ENCODE measurements around the gene BCL7C. TPM values are rescaled to one million over a fixed set of nuclear protein-coding genes. Genes with fewer than 3 reads are reported as not detected.

The BCL7C gene
- total and polyA plus RNA-seq, 2 of the 13 experiments (the other 11 are each of a cell fraction or from before 2014, with no cell fraction given): 17.7 to 33.8 TPM

DNA sequence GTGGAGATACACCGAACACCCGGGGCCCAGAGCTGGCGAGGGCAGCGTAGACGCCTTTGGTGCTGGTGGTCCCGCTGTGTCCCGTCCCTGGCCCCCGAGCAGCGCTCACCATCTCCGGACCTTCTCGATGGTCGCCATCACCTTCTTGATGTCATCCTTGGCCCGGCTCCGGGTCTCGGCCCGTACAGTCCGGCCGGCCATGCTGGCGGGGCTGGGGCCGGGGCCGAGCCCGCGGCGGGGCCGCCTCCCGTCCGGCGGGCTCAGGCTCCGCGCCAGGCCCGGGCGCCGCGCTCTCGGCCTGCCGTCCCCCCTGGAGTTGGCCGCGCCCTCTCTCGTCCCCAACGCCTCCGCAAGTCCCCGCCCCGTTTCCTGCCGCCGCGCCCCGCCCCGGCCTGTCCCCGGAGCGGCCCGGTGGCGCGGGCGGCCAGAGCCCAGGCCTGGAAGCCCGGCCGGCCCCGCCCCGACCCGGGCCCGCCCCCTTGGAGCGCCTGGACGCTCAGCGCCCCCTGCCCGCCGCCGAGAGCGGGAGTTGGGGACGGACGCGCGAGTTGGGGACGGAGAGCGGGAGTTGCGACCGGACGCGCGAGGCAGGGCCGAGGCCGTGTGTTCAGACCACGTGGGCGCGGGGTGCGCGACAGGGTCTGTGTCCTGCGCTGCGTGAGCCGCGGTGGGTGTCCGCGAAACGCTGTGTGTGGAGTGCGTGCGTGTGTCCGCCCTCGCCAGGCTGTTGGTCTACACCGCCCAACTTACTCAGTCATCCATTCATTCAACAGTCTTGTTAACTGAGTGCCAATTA, at the start of gene BCL7C (continued):
- 0 out of 2 replicates have a peak, but pooled peaks have one; percentile 66 for TF ChIP-seq ZNF326 (CRISPR knock-in tag; IDR thresholded peaks at IDR 0.05; ENCODE audit: borderline replicate concordance)
- TF ChIP-seq TBX3 (IDR thresholded peaks at IDR 0.05; ENCODE audit: borderline replicate concordance): no peak
- no peak for TF ChIP-seq NAIF1 (CRISPR knock-in tag; IDR thresholded peaks at IDR 0.05; ENCODE audit: borderline replicate concordance)
- TF ChIP-seq MXD4 (CRISPR knock-in tag; IDR thresholded peaks at IDR 0.05): peak; percentile 98
- TF ChIP-seq JUNB (CRISPR knock-in tag; IDR thresholded peaks at IDR 0.05; ENCODE audit: borderline replicate concordance): no peak
- TF ChIP-seq, protein P1, sequence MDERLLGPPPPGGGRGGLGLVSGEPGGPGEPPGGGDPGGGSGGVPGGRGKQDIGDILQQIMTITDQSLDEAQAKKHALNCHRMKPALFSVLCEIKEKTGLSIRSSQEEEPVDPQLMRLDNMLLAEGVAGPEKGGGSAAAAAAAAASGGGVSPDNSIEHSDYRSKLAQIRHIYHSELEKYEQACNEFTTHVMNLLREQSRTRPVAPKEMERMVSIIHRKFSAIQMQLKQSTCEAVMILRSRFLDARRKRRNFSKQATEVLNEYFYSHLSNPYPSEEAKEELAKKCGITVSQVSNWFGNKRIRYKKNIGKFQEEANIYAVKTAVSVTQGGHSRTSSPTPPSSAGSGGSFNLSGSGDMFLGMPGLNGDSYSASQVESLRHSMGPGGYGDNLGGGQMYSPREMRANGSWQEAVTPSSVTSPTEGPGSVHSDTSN (CRISPR knock-in tag; IDR thresholded peaks at IDR 0.05): no peak
- peak; percentile 95 for TF ChIP-seq ZNF766 (CRISPR knock-in tag; IDR thresholded peaks at IDR 0.05; ENCODE audit: borderline replicate concordance)
- TF ChIP-seq, protein P2, sequence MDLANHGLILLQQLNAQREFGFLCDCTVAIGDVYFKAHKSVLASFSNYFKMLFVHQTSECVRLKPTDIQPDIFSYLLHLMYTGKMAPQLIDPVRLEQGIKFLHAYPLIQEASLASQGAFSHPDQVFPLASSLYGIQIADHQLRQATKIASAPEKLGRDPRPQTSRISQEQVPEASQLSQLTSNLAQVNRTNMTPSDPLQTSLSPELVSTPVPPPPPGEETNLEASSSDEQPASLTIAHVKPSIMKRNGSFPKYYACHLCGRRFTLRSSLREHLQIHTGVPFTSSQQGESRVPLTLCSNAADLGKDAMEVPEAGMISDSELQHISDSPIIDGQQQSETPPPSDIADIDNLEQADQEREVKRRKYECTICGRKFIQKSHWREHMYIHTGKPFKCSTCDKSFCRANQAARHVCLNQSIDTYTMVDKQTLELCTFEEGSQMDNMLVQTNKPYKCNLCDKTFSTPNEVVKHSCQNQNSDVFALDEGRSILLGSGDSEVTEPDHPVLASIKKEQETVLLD (CRISPR knock-in tag; IDR thresholded peaks at IDR 0.05; ENCODE audit: low read depth): peak; percentile 99
- TF ChIP-seq, protein P3, sequence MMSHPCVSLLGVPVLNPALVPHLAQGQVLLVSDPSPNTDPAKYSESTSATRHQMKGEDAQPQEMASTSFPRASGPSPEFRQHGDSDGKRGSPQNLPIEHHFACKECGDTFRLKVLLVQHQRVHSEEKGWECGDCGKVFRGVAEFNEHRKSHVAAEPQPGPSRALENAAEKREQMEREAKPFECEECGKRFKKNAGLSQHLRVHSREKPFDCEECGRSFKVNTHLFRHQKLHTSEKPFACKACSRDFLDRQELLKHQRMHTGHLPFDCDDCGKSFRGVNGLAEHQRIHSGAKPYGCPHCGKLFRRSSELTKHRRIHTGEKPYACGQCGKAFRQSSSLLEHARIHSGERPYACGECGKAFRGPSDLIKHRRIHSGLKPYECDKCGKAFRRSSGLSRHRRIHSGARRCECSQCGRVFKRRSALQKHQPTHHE (CRISPR knock-in tag; IDR thresholded peaks at IDR 0.05; ENCODE audit: borderline replicate concordance): peak; percentile 94; the same call in 1 of the 2 replicates
- TF ChIP-seq, protein P4, sequence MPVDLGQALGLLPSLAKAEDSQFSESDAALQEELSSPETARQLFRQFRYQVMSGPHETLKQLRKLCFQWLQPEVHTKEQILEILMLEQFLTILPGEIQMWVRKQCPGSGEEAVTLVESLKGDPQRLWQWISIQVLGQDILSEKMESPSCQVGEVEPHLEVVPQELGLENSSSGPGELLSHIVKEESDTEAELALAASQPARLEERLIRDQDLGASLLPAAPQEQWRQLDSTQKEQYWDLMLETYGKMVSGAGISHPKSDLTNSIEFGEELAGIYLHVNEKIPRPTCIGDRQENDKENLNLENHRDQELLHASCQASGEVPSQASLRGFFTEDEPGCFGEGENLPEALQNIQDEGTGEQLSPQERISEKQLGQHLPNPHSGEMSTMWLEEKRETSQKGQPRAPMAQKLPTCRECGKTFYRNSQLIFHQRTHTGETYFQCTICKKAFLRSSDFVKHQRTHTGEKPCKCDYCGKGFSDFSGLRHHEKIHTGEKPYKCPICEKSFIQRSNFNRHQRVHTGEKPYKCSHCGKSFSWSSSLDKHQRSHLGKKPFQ (CRISPR knock-in tag; IDR thresholded peaks at IDR 0.05; ENCODE audit: insufficient replicate concordance): no peak
- peak; percentile 59 for TF ChIP-seq YY1 (IDR thresholded peaks at IDR 0.05; ENCODE audit: insufficient read depth, insufficient replicate concordance, low read depth, low read length)
- TF ChIP-seq ATRX (CRISPR knock-in tag; IDR thresholded peaks at IDR 0.05; ENCODE audit: borderline replicate concordance): 0 out of 2 replicates have a peak, but pooled peaks have one; percentile 89
- no peak for TF ChIP-seq SNRNP70 (IDR thresholded peaks at IDR 0.05; ENCODE audit: low read depth, low read length)
- peak; percentile 77; the same call in 1 of the 2 replicates for TF ChIP-seq IRF2 (CRISPR knock-in tag; IDR thresholded peaks at IDR 0.05)
- TF ChIP-seq, protein P5, sequence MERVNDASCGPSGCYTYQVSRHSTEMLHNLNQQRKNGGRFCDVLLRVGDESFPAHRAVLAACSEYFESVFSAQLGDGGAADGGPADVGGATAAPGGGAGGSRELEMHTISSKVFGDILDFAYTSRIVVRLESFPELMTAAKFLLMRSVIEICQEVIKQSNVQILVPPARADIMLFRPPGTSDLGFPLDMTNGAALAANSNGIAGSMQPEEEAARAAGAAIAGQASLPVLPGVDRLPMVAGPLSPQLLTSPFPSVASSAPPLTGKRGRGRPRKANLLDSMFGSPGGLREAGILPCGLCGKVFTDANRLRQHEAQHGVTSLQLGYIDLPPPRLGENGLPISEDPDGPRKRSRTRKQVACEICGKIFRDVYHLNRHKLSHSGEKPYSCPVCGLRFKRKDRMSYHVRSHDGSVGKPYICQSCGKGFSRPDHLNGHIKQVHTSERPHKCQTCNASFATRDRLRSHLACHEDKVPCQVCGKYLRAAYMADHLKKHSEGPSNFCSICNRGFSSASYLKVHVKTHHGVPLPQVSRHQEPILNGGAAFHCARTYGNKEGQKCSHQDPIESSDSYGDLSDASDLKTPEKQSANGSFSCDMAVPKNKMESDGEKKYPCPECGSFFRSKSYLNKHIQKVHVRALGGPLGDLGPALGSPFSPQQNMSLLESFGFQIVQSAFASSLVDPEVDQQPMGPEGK (CRISPR knock-in tag; IDR thresholded peaks at IDR 0.05): peak; percentile 79
- peak; percentile 95 for TF ChIP-seq KDM2A (CRISPR knock-in tag; IDR thresholded peaks at IDR 0.05; ENCODE audit: borderline replicate concordance, low read depth)
- TF ChIP-seq ZNF747 (CRISPR knock-in tag; IDR thresholded peaks at IDR 0.05; ENCODE audit: borderline replicate concordance): peak; percentile 43; the same call in 1 of the 2 replicates
- TF ChIP-seq, protein P6, sequence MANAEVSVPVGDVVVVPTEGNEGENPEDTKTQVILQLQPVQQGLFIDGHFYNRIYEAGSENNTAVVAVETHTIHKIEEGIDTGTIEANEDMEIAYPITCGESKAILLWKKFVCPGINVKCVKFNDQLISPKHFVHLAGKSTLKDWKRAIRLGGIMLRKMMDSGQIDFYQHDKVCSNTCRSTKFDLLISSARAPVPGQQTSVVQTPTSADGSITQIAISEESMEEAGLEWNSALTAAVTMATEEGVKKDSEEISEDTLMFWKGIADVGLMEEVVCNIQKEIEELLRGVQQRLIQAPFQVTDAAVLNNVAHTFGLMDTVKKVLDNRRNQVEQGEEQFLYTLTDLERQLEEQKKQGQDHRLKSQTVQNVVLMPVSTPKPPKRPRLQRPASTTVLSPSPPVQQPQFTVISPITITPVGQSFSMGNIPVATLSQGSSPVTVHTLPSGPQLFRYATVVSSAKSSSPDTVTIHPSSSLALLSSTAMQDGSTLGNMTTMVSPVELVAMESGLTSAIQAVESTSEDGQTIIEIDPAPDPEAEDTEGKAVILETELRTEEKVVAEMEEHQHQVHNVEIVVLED (CRISPR knock-in tag; IDR thresholded peaks at IDR 0.05; ENCODE audit: borderline replicate concordance): peak; percentile 73; the same call in 1 of the 2 replicates

Measured in HepG2 (cell line).